Measurements from ENCODE around the gene MYO1E.
"Not testable (repeated sequence)": the region's sequence is repeated elsewhere in the genome, so short reads cannot be mapped to it uniquely, and the experiment has no call there.

Gene MYO1E

DNA sequence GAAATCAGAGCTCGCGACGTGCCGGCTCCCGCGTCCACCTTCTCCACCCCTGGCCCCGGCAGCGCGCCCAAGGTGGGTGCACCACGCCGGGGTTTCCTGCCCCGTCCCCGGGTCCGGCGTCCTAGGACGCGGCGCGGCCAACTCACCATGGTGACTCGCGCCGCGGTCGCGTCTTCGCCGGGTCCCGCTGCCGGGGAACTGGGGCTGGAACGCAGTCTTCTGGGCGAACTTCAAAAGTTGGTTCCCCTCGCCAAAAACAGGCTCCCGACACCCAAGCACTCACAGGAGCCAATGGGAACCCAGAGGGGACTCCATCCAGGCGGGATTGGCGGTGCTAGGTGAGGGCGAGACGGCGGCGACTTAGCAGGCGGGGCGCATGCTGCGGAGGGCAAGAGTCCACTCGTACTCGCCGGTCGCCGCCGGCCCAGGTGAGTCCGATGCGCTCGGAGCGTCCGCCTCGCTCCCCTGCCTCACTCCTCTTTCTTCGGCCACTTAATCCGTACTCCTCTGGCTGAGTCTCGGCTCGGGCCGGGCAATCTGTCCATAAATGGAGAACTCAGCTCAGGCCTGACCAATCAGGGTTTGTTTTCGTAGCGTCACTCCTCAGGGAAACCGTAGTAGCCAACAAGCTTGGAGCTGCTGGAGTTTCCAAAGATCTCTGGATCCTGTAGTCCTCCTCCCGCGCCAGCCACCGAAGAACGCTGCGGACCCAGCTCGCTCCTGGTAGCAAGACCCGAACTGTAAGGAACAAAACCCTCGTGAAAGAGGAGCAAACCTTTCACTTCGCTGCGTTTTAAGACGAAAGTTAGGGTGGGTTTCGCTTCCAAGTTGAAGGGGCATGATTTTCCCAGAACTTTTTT is at the start of gene MYO1E:
Gene MYO1E (minus strand): TSS at position 520 of the 860 bp plus-strand sequence. CDS start 371 bp downstream, at position 149.
- no peak for DNase-seq

DNA sequence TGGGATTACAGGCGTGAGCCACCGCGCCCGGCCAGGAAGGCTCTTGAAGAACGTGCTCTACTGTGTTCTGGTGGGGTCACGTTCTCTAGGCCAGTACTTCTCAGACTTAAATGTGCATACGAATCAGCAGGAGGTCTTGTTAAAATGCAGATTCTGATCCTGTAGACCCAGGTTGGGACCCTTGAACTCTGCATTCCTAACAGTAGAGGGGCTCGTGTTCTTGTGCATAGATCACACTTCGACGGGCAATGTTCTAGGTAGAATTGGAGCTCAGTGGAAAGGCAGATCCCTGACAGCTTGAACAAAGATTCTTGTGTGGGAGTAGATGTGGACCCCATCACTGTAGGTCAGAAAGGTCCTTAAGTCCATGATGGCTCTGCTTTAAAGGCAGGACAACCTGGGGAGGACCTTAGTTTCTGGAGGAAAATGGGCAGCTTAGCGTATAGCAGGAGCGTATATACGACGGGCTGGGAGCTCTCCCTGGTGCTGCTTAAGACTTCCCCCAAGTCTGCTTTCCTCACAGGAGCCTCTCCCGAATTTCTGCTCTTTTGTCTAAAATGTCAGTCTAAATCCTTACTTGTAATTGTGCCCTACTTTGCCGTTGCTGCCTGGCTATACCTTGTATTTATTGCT is 48.4 kb upstream of the MYO1E start:
- no peak for DNase-seq

DNA sequence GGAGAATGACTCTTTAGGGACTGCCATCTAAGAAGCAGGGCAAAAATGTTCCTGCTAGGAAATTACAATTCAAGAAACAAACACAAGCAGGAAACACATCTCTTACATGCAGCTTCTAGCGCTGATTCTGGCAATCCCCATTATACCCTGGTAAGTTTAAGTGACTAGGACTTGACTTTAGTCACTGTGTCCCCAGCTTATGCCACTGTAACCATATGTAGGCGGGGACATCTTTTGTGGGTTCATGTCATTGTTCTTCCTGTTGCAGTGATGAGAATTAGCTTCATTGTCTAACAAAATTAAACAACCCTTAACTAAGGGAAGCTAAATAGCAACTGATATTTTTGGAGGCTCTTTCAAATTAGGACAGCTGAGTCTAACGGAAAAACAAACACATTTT is 47.4 kb upstream of the MYO1E start:
- DNase-seq: no peak

DNA sequence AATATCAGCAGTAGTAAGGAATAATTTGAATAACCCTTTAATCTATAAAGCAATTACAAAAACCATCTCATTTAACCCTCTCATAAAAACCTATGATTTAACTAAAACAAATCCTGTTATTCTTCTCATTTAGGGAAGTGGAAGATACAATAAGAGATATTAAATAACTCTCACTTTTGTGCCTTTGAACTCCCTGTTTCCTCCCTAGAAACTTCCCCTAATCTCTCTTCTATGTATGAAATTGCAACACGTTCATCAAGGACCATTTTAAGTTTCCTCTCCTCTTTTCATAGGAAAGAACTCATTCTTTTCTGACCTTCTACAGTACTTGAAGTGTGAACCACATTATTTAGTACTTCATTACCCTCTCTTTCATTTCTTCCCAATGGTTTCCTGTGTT is 46.5 kb upstream of the MYO1E start:
- DNase-seq: no peak

DNA sequence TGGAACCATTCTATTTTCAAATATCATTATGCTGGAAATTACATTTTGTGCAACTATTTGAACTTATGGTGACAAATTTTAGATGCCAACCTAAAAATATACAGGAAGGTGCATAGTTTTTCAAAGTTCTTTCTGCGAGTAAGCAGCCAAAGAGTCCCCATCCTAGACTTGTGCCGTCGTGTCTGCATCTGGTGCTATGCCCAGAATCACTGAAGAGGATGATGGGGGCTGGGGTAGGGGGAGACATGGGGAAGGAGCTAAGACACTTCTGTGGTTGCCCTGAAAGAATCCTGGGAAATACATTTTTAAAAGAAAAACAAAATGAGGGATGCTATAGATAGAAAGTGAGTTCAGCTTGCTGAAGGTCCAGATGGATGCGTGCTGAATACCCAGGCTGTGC is 44.1 kb upstream of the MYO1E start:
- DNase-seq: no peak

DNA sequence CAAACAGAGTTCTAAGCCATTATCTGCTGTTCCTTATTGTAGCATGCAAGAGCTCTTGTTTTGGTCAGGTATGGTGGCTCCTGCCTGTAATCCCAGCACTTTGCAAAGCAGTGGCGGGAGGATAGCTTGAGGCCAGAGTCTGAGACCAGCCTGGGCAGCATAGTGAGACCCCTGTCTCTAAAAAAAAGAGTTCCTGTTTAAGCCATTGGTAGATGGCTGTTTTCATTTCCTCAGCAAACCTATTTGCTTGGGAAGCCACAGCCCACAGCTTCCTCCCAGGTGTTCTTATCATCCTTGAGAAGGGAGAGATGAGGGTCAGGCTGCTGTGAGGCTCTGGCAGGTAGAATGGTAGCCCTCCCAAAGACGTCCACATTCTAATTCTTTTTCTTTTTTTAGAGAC is 40.9 kb upstream of the MYO1E start:
- DNase-seq: no peak

DNA sequence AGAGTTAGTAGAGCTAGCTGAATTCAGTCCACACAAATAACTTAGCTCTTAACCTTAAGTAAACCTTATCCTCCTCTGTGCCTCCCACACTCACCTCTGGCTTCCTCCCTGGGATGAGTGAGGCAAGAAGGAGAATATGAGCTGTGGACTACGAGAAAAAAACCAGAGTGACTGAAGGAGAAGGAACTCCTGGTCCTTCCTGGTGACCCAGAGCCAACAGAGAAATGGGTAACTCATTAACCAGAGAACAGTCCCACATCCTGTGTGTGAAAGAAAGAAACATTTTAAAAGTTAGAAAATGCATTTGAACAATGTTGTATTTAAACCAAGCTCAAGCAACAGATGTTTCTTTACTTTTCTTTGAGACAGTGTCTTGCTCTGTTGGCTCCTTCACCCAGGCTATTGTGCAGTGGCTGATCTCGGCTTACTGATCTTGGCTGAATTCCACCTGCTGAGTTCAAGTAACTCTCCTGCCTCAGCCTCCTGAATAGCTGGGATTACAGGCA is 37.8 kb upstream of the MYO1E start:
- DNase-seq: no peak

DNA sequence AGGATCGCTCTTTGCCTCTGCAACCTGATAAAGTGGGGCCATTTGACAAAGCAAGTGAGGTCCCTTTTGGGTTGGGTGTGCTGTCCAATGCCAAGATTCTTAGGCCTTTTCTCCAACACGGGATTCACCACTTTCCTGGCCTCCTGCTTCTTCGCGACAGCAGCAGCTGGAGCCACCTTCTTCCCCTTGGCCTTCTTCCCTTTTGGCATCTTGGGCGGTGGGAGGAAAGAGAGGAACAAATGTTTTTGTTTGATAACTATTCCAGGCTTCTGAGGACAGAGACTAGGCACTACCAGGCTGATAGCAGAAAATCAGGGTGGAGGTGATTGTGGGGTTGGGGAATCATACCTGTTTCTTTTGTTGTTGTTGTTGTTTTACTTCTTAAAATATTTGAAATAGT is 35.3 kb upstream of the MYO1E start:
- DNase-seq: no peak

DNA sequence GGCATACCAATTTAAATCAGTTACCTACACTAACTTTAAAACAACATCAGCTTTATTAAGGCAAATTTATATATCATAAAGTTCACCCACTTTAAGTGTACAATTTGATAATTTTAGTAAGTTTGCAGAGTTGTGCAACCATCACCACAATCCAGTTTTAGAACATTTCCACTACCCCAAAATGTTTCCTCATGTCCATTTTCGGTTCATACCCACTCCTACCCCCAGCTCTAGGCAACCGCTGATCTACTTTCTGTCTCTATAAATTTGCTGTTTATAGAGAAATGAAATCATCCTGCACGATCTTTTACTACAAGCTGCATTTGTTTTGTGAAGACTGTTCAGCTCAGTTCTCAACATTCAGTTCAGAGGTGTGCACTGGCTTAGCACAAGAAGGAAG is 33.8 kb upstream of the MYO1E start:
- peak; percentile 27 for DNase-seq

DNA sequence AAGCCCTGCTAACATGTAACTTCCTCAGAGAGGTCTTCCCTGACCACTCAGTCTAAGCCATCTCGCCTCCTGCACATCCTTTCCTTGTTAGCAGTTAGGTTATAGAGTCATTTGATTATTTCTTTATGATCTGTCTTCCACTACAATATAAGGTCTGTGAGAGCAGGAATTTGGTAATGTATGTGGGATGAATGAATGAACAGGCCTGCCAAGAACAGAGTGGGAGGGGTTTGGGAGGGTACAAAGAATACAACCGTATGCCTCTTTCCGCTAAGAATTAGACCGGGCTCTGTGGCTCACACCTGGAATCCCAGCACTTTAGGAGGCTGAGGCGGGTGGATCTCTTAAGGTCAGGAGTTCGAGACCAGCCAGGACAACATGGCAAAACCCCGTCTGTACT is 32.4 kb upstream of the MYO1E start:
- no peak for DNase-seq

DNA sequence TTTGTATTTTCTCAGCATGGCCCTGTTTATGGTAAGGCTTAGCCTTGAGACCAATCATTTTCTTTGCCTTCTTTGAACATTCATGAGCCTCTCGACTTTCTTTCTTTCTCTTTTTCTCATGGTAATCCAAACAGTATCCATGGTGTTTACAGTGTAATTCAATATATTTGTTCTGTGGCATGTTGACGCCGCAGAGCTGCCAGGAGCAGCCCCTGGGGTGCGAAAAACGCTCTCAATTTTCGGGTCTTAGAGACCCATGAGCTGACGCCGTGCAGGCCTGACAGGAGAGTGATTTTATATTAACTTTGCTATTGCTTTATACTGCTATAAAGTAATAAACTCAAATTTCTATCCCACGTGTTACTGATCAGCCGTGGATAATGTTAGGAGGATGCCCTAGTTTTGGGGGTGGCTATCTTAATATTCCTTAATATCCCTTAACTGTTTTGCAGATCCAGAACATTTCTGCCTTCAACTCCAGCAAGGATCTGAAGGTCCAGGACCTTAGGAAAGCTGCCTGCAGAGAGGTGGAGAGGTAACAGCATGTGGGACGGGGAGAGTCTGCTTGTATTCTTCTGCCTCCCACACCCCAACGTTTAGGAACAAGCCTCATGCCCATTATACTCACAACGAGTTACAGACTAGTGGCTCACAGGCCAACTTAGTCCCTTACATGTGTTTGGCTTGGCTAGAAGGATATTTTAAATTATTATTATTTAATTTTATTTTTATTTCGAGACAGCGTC is 29.3 kb upstream of the MYO1E start:
- DNase-seq: no peak

DNA sequence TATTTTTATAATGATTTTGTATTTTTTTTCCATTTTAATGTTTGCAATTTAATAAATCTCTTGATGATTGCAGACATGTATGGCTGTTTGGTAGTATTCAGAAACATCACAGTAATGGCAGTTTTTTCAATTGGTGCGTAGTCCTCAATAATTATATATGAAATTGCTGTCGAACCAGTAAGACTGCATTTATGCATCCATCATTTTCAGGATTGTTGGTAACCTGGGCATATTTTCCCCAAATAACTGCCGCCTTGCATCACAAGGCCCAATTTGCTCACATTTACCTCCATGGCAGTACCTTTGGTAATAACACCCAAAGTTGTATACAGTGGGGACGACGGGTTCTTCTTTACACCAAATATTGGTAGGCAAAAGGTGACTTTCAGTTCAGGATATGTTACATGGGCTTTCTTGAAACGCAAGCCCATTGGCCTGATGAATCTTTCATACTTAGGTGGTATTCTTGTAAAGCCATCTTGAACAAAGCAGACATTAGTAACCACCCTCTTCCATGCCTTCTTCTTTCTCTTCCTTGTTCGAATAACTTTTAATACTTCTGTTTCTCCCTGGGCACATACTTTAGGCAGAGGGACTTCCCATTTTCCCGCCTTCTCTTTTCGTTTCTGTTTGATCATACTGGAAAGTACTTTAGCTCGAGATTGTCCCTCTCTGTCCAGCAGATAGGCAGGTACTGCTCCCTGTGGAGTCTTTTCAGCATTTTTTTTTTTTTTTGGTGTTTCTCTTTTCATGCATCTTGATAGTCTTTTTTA is 28.6 kb upstream of the MYO1E start:
- DNase-seq: not testable (repeated sequence)

DNA sequence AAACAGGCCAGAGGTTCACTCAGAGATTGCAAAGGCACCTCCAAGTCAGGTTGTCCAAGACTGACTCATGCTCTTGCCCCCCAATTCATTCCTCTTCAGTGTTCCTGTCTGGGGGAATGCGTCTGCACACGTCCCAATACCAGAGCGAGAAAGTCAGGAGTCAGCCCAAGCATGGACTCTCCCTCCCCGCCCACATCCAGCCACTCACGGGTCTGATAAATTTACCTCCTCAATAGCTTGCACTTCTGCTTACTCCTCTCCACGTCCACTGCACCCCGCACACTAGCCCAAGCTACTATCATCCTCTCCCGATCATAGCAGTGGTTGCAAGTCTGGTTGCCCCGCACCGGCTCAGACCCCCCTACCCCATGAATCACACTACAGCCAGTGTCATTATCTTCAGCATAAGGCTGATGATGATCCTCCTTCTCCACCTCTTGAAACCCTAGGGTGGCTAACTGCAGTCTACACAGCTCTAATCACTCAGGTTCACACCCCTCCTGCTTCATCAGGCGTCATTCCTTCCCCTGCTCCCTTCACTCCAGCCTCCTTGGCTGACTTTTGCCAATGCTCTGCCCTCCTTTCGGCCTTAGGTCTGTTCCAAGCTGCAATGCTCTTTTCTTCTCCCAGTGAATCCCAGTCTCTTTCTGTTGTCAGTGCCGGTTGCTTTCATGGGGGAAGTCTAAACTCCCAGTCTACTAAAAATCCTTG is 27.6 kb upstream of the MYO1E start:
- no peak for DNase-seq

DNA sequence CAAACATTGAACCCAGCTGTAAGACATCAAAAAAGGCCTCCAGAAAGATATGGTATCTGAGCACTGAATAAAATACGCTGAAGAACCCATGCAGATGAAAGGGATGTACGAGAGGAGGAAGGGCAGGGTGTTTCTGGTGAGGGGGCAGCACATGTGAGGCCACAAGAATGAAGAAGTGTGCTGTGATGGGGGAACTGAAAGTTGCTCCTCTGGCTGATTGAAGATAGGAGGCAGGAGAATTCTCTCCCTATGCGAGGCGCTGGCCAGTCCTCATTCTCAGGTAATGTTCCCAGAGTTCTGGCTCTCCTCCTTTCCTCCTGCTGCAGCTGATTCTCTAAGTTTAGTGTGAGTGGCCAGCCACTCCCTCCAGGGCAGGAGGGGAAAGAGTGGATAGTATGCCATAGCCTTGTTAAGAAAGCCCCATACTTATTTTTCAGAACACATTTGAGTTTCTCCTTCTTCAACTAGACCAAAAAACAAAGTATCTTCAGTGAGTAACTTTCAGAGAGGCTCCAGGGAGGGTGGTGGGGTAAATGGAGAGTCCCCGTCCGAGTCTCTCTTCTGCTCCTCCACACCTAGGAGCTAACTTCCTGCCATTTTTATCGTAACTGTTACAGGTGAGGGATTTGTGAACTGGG is 26.9 kb upstream of the MYO1E start:
- DNase-seq: peak; percentile 59

DNA sequence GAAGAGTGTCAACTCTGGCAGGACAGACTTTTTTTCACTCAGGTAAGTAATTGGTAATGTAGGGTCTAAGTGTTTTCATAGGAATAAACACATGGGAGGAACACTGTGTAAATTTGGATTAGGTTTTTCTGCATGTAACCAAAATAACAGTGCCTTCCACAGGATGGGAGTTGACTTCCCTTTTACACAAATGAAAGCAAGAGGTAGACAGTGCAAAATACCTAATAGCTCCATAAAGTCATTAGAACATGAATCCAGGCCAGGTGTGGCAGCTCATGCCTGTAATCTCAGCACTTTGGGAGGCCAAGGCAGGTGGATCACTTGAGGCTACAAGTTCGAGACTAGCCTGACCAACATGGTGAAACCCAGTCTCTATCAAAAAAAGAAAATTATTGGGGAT is 25.5 kb upstream of the MYO1E start:
- no peak for DNase-seq

DNA sequence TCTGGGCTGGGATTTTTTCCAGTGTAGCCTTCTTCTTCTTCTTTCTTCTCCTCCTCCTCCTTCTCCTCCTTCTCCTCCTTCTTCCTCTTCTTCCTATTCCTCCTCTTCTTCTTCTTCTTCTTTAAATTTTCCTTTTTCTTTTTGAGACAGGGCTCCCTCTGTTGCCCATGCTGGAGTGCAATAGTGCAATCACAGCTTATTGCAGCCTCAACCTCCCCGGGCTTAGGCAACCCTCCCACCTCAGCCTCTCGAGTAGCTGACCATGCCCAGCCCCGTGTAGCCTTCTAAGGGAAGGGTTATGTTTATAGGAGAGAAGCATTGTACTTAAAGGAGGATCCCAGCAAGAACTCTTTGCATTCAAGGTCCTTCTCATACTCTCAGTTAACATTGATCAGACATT is 24.0 kb upstream of the MYO1E start:
- no peak for DNase-seq

DNA sequence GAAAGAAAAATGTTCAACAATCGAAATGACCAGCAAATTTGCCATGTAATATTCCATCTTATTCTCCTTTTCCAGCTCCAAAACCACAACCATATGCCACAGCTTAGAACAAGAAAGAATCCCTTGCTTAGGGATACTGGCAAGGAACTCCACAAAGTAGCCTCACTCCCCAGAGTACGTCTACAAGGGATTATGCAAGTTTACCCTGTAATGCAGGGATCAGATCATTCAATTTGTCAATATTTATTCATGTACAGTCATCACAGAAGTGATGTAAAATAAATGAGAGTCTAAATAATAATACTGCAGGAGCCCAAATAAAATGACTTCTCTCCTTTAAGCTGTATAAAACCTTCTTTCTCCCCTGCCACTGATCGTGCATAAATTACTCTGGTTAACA is 23.5 kb upstream of the MYO1E start:
- DNase-seq: no peak

DNA sequence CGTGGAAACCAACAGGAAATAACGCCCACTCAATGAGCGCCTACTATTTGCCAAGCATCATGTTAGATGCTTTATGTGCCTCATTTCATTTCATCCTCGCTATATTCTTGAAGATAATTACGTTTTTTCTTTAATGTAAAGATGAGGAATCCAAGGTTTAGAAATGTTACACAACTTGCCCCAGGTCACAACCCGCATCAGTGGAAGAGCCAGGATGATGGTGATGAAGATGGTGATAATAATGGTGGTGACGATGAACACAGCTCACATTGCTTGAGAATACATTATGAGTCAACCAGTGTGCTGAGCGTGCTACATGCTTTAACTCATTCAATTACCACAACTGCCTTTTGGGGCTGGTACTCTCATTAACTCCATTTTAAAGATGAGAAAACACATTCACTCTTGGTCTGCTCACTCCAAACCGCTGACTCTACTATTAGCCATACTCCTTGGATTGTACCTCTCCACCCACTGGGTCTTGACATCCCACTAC is 21.5 kb upstream of the MYO1E start:
- no peak for DNase-seq

DNA sequence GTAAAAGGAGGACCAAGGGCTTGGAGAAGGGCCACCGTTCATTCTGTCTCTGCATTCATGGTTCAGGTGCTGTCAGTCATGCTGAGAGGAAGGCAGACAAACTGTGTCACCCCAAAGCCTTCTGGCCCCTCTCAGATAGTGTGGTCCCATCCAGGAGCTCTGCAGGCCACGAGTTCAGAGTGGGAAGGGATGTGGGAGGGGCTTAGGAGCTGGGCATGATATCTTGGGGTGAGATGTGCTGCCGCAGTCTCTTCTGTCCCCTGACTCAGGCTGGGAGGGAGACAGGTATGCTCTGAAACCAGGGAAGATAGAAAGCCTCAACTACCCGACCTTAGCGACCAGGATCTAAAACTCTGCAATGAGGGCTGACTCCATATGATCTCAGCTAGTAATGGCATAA is 19.6 kb upstream of the MYO1E start:
- DNase-seq: no peak

DNA sequence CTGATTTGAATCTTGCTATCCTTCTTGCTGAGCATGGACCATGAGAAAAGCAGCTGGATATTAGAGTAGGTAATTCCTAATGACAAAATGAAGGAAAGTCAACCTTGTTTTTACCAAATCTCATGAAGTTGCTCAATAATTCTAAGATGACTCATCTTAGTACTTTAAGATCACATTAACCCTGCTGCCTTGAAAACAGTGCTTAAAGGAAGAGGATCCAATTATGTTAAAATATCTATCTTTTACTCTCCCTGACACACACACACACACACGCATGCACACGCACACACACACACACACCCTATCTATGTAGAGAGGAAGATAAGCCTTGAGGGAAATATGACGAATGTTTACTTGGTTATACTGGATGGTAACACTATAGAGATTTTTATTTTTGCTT is 16.0 kb upstream of the MYO1E start:
- no peak for DNase-seq

DNA sequence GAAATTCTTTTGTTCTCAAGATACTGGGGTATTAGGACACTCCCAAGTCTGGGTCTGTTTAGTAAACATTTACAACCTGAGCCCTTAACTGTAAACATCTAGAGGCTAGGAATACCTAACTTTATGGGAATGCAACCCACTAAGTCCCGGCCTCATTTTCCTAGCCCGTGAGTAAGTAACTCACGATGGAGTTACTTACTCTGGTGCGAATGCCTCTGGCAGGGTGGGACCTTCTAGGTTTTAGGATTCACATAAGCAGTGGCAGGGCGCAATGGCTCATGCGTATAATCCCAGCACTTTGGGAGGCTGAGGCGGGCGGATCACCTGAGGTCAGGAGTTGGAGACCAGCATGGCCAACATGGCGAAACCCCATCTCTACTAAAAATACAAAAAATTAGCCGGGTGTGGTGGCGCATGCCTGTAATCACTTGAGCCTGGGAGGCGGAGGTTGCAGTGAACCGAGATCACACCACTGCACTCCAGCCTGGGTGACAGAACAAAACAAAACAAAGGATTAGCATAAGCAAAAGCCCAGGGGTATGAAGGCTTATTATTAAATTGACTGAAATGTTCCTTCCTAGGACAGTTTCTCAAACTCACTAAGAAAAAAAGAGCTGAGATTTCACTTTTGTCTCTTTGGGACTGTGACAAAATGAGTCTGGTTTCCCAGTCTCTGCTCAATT is 14.7 kb upstream of the MYO1E start:
- not testable (repeated sequence) for DNase-seq

All from SIG-M5 (cell line).